Peyer's patch (tissue), 4 donors: ENCODE data around the gene MRPL48.

Experiments used
- CTCF ChIP-seq, 6 experiments: fragments of 450-650 bp in 4 of 6; fragments of 200-600 bp in 2 of 6; sonication (generic) in 1 of 6; IDR thresholded peaks; one replicate each; pipeline ENCODE4 v1.5.1; 2017 to 2019; ENCODE audit warnings: antibody characterized with exemption in 6 of 6, mild to moderate bottlenecking in 3 of 6, moderate library complexity in 1 of 6
- POLR2A ChIP-seq, 2 donors: fragments of 450-650 bp; IDR thresholded peaks; one replicate each; pipeline ENCODE4 v1.5.1; 2017; ENCODE audit warnings: antibody characterized with exemption in 2 of 2, mild to moderate bottlenecking in 2 of 2, moderate library complexity in 2 of 2

GRCh38 chr11:73856031-73856567 lies 68.4 kb downstream of the MRPL48 start:
- no peak for TF ChIP-seq CTCF (IDR thresholded peaks at IDR 0.05)
- no peak for TF ChIP-seq POLR2A (IDR thresholded peaks at IDR 0.05)
